ENCODE measurements around the gene TMC1.
A peak's percentile ranks its signal among the peaks of the same experiment; 100 is the strongest.

The TMC1 gene

DNA sequence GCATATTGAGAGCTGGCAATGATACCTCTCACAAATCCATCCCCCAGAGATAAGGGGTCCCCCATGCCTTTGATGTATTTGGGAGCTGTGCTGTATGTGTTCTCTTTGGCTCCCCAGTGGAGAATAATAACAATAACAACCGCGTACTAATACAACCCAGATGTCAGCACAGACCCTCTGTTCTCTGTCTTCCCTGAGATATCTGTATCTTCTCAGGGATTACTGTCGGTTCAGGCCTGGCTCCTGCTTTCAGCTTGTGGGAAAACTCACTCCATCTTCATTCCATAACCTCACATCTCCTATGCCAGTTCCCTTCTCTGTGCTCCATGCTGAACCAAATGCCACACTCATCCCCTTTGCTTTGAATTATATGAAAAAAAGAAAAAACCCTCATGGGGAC lies 76.2 kb downstream of the TMC1 start:
- H4K8ac ChIP-seq (ENCODE audit: low read length) = no peak overlapping the region
- H2AFZ ChIP-seq (ENCODE audit: low read depth, low read length) = no peak overlapping the region
- H3K4me1 ChIP-seq (ENCODE audit: control insufficient read depth, insufficient read depth, low read depth, low read length) = no peaks in the 10 kb centered on the region
- no peak overlapping the region for H2BK12ac ChIP-seq (ENCODE audit: low read length in 2 of 2)
- H3K18ac ChIP-seq (ENCODE audit: low read depth in 1 of 2, low read length in 2 of 2) = no peak overlapping the region
- no peak overlapping the region for H2AK5ac ChIP-seq (ENCODE audit: low read length, severe bottlenecking)
- H3K27ac ChIP-seq (ENCODE audit: low read length, poor library complexity, severe bottlenecking) = no peak overlapping the region
- H3K79me1 ChIP-seq (replicated peaks; ENCODE audit: low read length, poor library complexity, severe bottlenecking) = no peaks in the 10 kb centered on the region
- no peak overlapping the region for H3K14ac ChIP-seq (ENCODE audit: low read length in 2 of 2)
- no peak overlapping the region for H3K23ac ChIP-seq (ENCODE audit: low read length in 2 of 2)
- 71% methylated on average over 3 of the region's 3 CpGs for WGBS
- no peak overlapping the region for H2BK120ac ChIP-seq (ENCODE audit: low read depth, low read length)
- H3K27me3 ChIP-seq (ENCODE audit: control insufficient read depth in 1 of 2, insufficient read depth in 1 of 2, low read length in 2 of 2) = no peaks in the 10 kb centered on the region
- H3K36me3 ChIP-seq (ENCODE audit: control insufficient read depth in 1 of 2, insufficient read depth in 2 of 2, low read depth in 1 of 2, low read length in 2 of 2) = no peaks in the 10 kb centered on the region
- no peak overlapping the region for H3K4me3 ChIP-seq (ENCODE audit: insufficient read depth in 1 of 2, low read depth in 1 of 2, low read length in 2 of 2)
- H3K9me3 ChIP-seq (ENCODE audit: control insufficient read depth, low read length) = no peaks in the 10 kb centered on the region
- no peak for DNase-seq
- no peak overlapping the region for H2BK15ac ChIP-seq (ENCODE audit: low read depth, poor library complexity, severe bottlenecking)
- no peak overlapping the region for H4K91ac ChIP-seq (ENCODE audit: low read length)
- H3K4ac ChIP-seq (ENCODE audit: low read depth in 1 of 2, low read length in 2 of 2) = no peak overlapping the region
- H3K9ac ChIP-seq (ENCODE audit: low read length) = no peak overlapping the region
- H3K4me2 ChIP-seq (ENCODE audit: low read length, poor library complexity, severe bottlenecking) = no peak overlapping the region
- no peak overlapping the region for H2BK5ac ChIP-seq (ENCODE audit: low read depth, low read length, poor library complexity, severe bottlenecking)

DNA sequence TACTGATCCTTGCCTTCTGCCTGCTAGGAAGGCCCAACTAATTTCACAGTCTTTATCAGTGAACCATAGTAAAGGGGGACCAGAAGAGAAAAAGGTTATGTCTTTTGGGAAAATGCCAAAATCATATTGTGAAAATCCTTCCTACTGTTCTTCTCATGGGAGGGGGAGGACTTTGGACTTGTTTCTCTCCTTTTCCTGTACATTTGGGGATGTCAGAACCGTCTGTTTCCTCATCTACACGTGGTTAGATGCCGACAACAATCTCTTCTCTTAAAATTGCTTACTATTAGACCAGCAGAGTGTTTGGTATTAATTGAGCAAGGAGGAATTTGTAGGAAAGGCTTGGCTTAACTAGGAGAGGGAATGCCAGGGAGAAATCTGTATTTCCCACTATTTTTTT lies 77.2 kb downstream of the TMC1 start:
- no peak overlapping the region for H2BK12ac ChIP-seq (ENCODE audit: low read length in 2 of 2)
- no peaks in the 10 kb centered on the region for H3K9me3 ChIP-seq (ENCODE audit: control insufficient read depth, low read length)
- no peak overlapping the region for H4K8ac ChIP-seq (ENCODE audit: low read length)
- no peak overlapping the region for H3K4me2 ChIP-seq (ENCODE audit: low read length, poor library complexity, severe bottlenecking)
- H2BK120ac ChIP-seq (ENCODE audit: low read depth, low read length) = no peak overlapping the region
- no peak overlapping the region for H4K91ac ChIP-seq (ENCODE audit: low read length)
- no peak overlapping the region for H3K23ac ChIP-seq (ENCODE audit: low read length in 2 of 2)
- no peak for DNase-seq
- H2AK5ac ChIP-seq (ENCODE audit: low read length, severe bottlenecking) = no peak overlapping the region
- H3K79me1 ChIP-seq (replicated peaks; ENCODE audit: low read length, poor library complexity, severe bottlenecking) = no peaks in the 10 kb centered on the region
- H2AFZ ChIP-seq (ENCODE audit: low read depth, low read length) = no peak overlapping the region
- H3K27me3 ChIP-seq (ENCODE audit: control insufficient read depth in 1 of 2, insufficient read depth in 1 of 2, low read length in 2 of 2) = no peaks in the 10 kb centered on the region
- no peak overlapping the region for H3K18ac ChIP-seq (ENCODE audit: low read depth in 1 of 2, low read length in 2 of 2)
- H3K14ac ChIP-seq (ENCODE audit: low read length in 2 of 2) = no peak overlapping the region
- no peak overlapping the region for H3K27ac ChIP-seq (ENCODE audit: low read length, poor library complexity, severe bottlenecking)
- H2BK15ac ChIP-seq (ENCODE audit: low read depth, poor library complexity, severe bottlenecking) = no peak overlapping the region
- no peak overlapping the region for H3K4me3 ChIP-seq (ENCODE audit: insufficient read depth in 1 of 2, low read depth in 1 of 2, low read length in 2 of 2)
- no CpG with 5 or more reads among the region's 3 CpGs for whole genome bisulfite sequencing
- no peak overlapping the region for H3K9ac ChIP-seq (ENCODE audit: low read length)
- H3K4ac ChIP-seq (ENCODE audit: low read depth in 1 of 2, low read length in 2 of 2) = no peak overlapping the region
- H3K4me1 ChIP-seq (ENCODE audit: control insufficient read depth, insufficient read depth, low read depth, low read length) = peaks cover 4% of the 10 kb centered on the region
- no peak overlapping the region for H2BK5ac ChIP-seq (ENCODE audit: low read depth, low read length, poor library complexity, severe bottlenecking)
- H3K36me3 ChIP-seq (ENCODE audit: control insufficient read depth in 1 of 2, insufficient read depth in 2 of 2, low read depth in 1 of 2, low read length in 2 of 2) = no peaks in the 10 kb centered on the region

DNA sequence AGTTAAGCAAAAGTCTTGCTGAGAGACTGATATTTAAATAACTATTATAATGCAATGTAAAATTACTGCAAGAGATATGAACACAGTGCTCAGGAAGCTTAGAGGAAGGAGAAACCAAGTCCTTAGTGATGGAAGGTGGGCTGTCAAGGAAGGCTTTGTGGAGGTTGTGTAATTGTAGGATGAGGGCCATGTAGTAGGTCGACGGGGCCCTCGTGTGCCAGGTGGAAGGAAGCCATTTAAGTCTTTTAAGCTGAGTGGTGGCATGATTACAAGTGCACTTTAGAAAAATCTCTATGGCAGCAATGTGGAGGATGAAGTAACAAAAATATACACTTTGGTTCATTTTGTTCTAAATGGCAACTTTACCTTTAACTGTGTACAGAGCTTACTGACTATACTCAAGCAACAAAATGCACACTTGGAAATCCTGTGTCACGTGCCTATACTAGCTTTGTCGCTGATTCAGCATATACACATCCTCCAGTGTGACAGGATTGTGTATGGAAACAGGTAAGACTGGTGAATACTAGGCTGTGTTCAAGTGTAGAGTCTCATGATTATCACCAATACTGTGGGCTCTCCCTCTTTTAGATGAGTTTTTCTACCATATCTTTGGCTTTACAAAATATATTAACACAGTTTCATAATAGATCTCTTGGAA lies 78.6 kb downstream of the TMC1 start:
- peaks cover 4% of the 10 kb centered on the region for H3K4me1 ChIP-seq (ENCODE audit: control insufficient read depth, insufficient read depth, low read depth, low read length)
- no peaks in the 10 kb centered on the region for H3K36me3 ChIP-seq (ENCODE audit: control insufficient read depth in 1 of 2, insufficient read depth in 2 of 2, low read depth in 1 of 2, low read length in 2 of 2)
- DNase-seq = no peak
- H3K9me3 ChIP-seq (ENCODE audit: control insufficient read depth, low read length) = no peaks in the 10 kb centered on the region
- H3K4me3 ChIP-seq (ENCODE audit: insufficient read depth in 1 of 2, low read depth in 1 of 2, low read length in 2 of 2) = no peak overlapping the region
- no peak overlapping the region for H4K8ac ChIP-seq (ENCODE audit: low read length)
- H3K79me1 ChIP-seq (replicated peaks; ENCODE audit: low read length, poor library complexity, severe bottlenecking) = no peaks in the 10 kb centered on the region
- H3K14ac ChIP-seq (ENCODE audit: low read length in 2 of 2) = no peak overlapping the region
- no peaks in the 10 kb centered on the region for H3K27me3 ChIP-seq (ENCODE audit: control insufficient read depth in 1 of 2, insufficient read depth in 1 of 2, low read length in 2 of 2)
- peak overlapping the region in 1 of 2 experiments; percentile 8 for H3K18ac ChIP-seq (ENCODE audit: low read depth in 1 of 2, low read length in 2 of 2)
- H2BK5ac ChIP-seq (ENCODE audit: low read depth, low read length, poor library complexity, severe bottlenecking) = no peak overlapping the region
- no peak overlapping the region for H2BK12ac ChIP-seq (ENCODE audit: low read length in 2 of 2)
- no peak overlapping the region for H2AK5ac ChIP-seq (ENCODE audit: low read length, severe bottlenecking)
- H3K9ac ChIP-seq (ENCODE audit: low read length) = no peak overlapping the region
- no peak overlapping the region for H2BK120ac ChIP-seq (ENCODE audit: low read depth, low read length)
- no peak overlapping the region for H2AFZ ChIP-seq (ENCODE audit: low read depth, low read length)
- H3K4me2 ChIP-seq (ENCODE audit: low read length, poor library complexity, severe bottlenecking) = no peak overlapping the region
- WGBS = 93% methylated on average over 5 of the region's 5 CpGs
- H3K27ac ChIP-seq (ENCODE audit: low read length, poor library complexity, severe bottlenecking) = no peak overlapping the region
- no peak overlapping the region for H3K23ac ChIP-seq (ENCODE audit: low read length in 2 of 2)
- no peak overlapping the region for H3K4ac ChIP-seq (ENCODE audit: low read depth in 1 of 2, low read length in 2 of 2)
- H2BK15ac ChIP-seq (ENCODE audit: low read depth, poor library complexity, severe bottlenecking) = no peak overlapping the region
- H4K91ac ChIP-seq (ENCODE audit: low read length) = no peak overlapping the region

DNA sequence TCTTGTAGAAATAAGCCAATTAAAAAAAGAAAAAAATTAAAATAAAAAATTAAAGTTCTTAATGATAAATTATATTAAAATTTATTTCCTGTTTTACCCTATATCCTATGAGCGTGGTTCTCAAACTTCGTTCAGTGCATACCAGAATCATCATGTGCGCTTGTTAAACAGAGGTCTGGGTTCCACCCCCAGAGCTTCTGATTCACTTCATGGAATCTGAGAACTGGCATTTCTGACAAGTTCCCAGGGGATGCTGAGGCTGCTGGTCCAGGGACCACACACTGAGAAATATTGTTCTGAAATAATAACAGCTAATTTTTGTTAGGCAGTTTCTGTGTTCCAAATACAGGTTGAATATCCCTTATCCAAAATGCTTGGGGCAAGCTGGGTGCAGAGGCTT lies 79.3 kb downstream of the TMC1 start:
- Histone ChIP-seq H2BK15ac (ENCODE audit: low read depth, poor library complexity, severe bottlenecking) (no peak overlapping the region), H3K4me3 (ENCODE audit: insufficient read depth in 1 of 2, low read depth in 1 of 2, low read length in 2 of 2) (no peak overlapping the region), H2AK5ac (ENCODE audit: low read length, severe bottlenecking) (no peak overlapping the region), H2BK12ac (ENCODE audit: low read length in 2 of 2) (peak overlapping the region in 1 of 2 experiments; percentile 35), H2BK120ac (ENCODE audit: low read depth, low read length) (no peak overlapping the region), H3K36me3 (ENCODE audit: control insufficient read depth in 1 of 2, insufficient read depth in 2 of 2, low read depth in 1 of 2, low read length in 2 of 2) (no peaks in the 10 kb centered on the region), H3K4me2 (ENCODE audit: low read length, poor library complexity, severe bottlenecking) (no peak overlapping the region), H2AFZ (ENCODE audit: low read depth, low read length) (no peak overlapping the region), H4K91ac (ENCODE audit: low read length) (no peak overlapping the region), H3K9ac (ENCODE audit: low read length) (no peak overlapping the region), H2BK5ac (ENCODE audit: low read depth, low read length, poor library complexity, severe bottlenecking) (peak overlapping the region; percentile 14), H3K9me3 (ENCODE audit: control insufficient read depth, low read length) (no peaks in the 10 kb centered on the region), H3K4ac (ENCODE audit: low read depth in 1 of 2, low read length in 2 of 2) (no peak overlapping the region), H3K18ac (ENCODE audit: low read depth in 1 of 2, low read length in 2 of 2) (no peak overlapping the region), H4K8ac (ENCODE audit: low read length) (no peak overlapping the region), H3K14ac (ENCODE audit: low read length in 2 of 2) (no peak overlapping the region), H3K27me3 (ENCODE audit: control insufficient read depth in 1 of 2, insufficient read depth in 1 of 2, low read length in 2 of 2) (no peaks in the 10 kb centered on the region), H3K27ac (ENCODE audit: low read length, poor library complexity, severe bottlenecking) (no peak overlapping the region), H3K23ac (ENCODE audit: low read length in 2 of 2) (no peak overlapping the region), H3K4me1 (ENCODE audit: control insufficient read depth, insufficient read depth, low read depth, low read length) (peaks cover 4% of the 10 kb centered on the region), H3K79me1 (replicated peaks; ENCODE audit: low read length, poor library complexity, severe bottlenecking) (no peaks in the 10 kb centered on the region)
- no peak for DNase-seq
- WGBS = 86% methylated on average over 3 of the region's 3 CpGs

All from mesenchymal stem cell (in vitro differentiated cells and primary cell).